A549 (cell line): Measurements from ENCODE around the gene TECPR2.

ENCODE experiments used
- CTCF ChIP-seq: fragments of >200 bp; sonication (Bioruptor Twin); formaldehyde crosslinking; IDR thresholded peaks from 3 replicates; pipeline ENCODE4 v1.5.1; 2016
- ESRRA ChIP-seq: fragments of 150-350 bp; IDR thresholded peaks from 2 replicates; pipeline ENCODE4 v1.6.1; 2014; ENCODE audit warnings: mild to moderate bottlenecking, low read length, borderline replicate concordance
- HMGXB4 ChIP-seq: fragments of 250-450 bp; sonication (Bioruptor Pico); IDR thresholded peaks from 2 replicates; pipeline ENCODE4 v1.5.0; 2021; ENCODE audit warnings: mild to moderate bottlenecking, moderate library complexity, borderline replicate concordance
- JUN ChIP-seq, 2 experiments: fragments of >200 bp; sonication (Bioruptor Twin); formaldehyde crosslinking; IDR thresholded peaks; 2 replicates in 1 of 2; 3 replicates in 1 of 2; pipeline ENCODE4 v1.6.1; 2016 to 2017
- MAFK ChIP-seq: fragments of 450-650 bp; IDR thresholded peaks from 2 replicates; pipeline ENCODE4 v1.6.1; 2014; ENCODE audit not compliant: partially characterized antibody
- MAX ChIP-seq: IDR thresholded peaks from 2 replicates; pipeline ENCODE4 v1.6.1; 2012
- POLR2A ChIP-seq: IDR thresholded peaks from 2 replicates; pipeline ENCODE4 v1.6.1; 2012; ENCODE audit warnings: mild to moderate bottlenecking, low read length
- RAD21 ChIP-seq, 2 experiments: fragments of >200 bp in 1 of 2; sonication (Bioruptor Twin) in 1 of 2; formaldehyde crosslinking in 1 of 2; IDR thresholded peaks in 1 of 2; conservative IDR thresholded peaks in 1 of 2; 2 replicates in 1 of 2; 3 replicates in 1 of 2; pipeline ENCODE4 v1.6.1; 2012 to 2018; ENCODE audit warnings: inconsistent platforms in 1 of 2
- RFX5 ChIP-seq: fragments of 450-650 bp; IDR thresholded peaks from 2 replicates; pipeline ENCODE4 v1.7.1; 2014; ENCODE audit warnings: antibody characterized with exemption, mild to moderate bottlenecking, moderate library complexity
- USF2 ChIP-seq: fragments of 450-650 bp; IDR thresholded peaks from 2 replicates; pipeline ENCODE4 v1.6.1; 2014; ENCODE audit warnings: antibody characterized with exemption

GRCh38 chr14:102464006-102464405 is 101.3 kb downstream of the TECPR2 start:
- TF ChIP-seq HMGXB4 (CRISPR knock-in tag) (no peak), POLR2A (no peak), RAD21 (conservative IDR thresholded peaks at IDR 0.05 in 1 of 2, IDR thresholded peaks at IDR 0.05 in 1 of 2) (no peak), CTCF (no peak), ESRRA (no peak), MAFK (no peak), RFX5 (no peak), USF2 (no peak), JUN (IDR thresholded peaks at IDR 0.05) (no peak), MAX (no peak)
